G401 (cell line): ENCODE data around the gene APOL2. TPM values are rescaled to one million over a fixed set of nuclear protein-coding genes. Genes with fewer than 3 reads are reported as not detected.
A peak's percentile ranks its signal among the peaks of the same experiment; 100 is the strongest.
"Not testable (repeated sequence)": the region's sequence is repeated elsewhere in the genome, so short reads cannot be mapped to it uniquely, and the experiment has no call there.

Experiments
- DNase-seq: peaks from one replicate; pipeline ENCODE4 v3.0.0-alpha.2; 2015; ENCODE audit warnings: low spot score
- in situ Hi-C: cut with HindIII; loops from 2 replicates; pipeline ENCODE4 v1.10.0; 2016; ENCODE audit warnings: low sequenced_read_pairs, mixed read lengths
- total RNA-seq: library from RNA; depleted of rRNA; stranded (reverse); fragments of >200 nt; shearing (Covaris generic); gene quantifications from 2 replicates; pipeline ENCODE4 v1.2.3, GENCODE V29; 2014; rRNA removed

Gene APOL2
- 22.8 and 33.5 TPM in 2 replicates for total RNA-seq

GRCh38 chr22:36239401-36240171, at the start of gene APOL2:
Gene APOL2, minus strand, starts transcription at chr22:36239527. Its CDS starts 6,365 bp downstream, at chr22:36233162.
- in situ Hi-C loops = no loop called here

GRCh38 chr22:36288571-36289405, 49.5 kb upstream of the APOL2 start:
- in situ Hi-C loops = no loop called here

More at GRCh38 chr22:36239401-36240171, at the start of gene APOL2:
- DNase-seq = peak; percentile 93

GRCh38 chr22:36287881-36288515, 48.7 kb upstream of the APOL2 start:
- in situ Hi-C loops = no loop called here
- DNase-seq = no peak

More at GRCh38 chr22:36288571-36289405, 49.5 kb upstream of the APOL2 start:
- no peak for DNase-seq

GRCh38 chr22:36286096-36286957, 47.0 kb upstream of the APOL2 start:
- DNase-seq = peak; percentile 91

GRCh38 chr22:36285545-36285944, 46.2 kb upstream of the APOL2 start:
- peak; percentile 43 for DNase-seq
- in situ Hi-C loops = no loop called here

More at GRCh38 chr22:36286096-36286957, 47.0 kb upstream of the APOL2 start:
- in situ Hi-C loops = no loop called here

- DNase-seq = no peak
- in situ Hi-C loops = no loop called here
Observed at GRCh38 chr22:36285017-36285416, 45.7 kb upstream of the APOL2 start.

GRCh38 chr22:36284171-36284571, 44.8 kb upstream of the APOL2 start:
- DNase-seq = no peak
- in situ Hi-C loops = no loop called here

GRCh38 chr22:36282328-36282831, 43.1 kb upstream of the APOL2 start:
- in situ Hi-C loops = no loop called here
- no peak for DNase-seq

GRCh38 chr22:36281781-36282327, 42.5 kb upstream of the APOL2 start:
- DNase-seq = no peak
- in situ Hi-C loops = no loop called here

- no peak for DNase-seq
- in situ Hi-C loops = no loop called here
Observed at GRCh38 chr22:36280379-36280778, 41.1 kb upstream of the APOL2 start.

- DNase-seq = no peak
- in situ Hi-C loops = no loop called here
Observed at GRCh38 chr22:36279219-36279666, 39.9 kb upstream of the APOL2 start.

GRCh38 chr22:36277482-36278291, 38.4 kb upstream of the APOL2 start:
- peak; percentile 73 for DNase-seq
- in situ Hi-C loops = no loop called here

- in situ Hi-C loops = no loop called here
Observed at GRCh38 chr22:36274531-36274930, 35.2 kb upstream of the APOL2 start.

GRCh38 chr22:36271951-36272350, 32.6 kb upstream of the APOL2 start:
- DNase-seq, in situ Hi-C loops: not testable (repeated sequence)

More at GRCh38 chr22:36274531-36274930, 35.2 kb upstream of the APOL2 start:
- DNase-seq = no peak

- in situ Hi-C loops, DNase-seq: not testable (repeated sequence)
Observed at GRCh38 chr22:36271231-36271630, 31.9 kb upstream of the APOL2 start.

GRCh38 chr22:36267896-36268485, 28.7 kb upstream of the APOL2 start:
- DNase-seq = no peak
- in situ Hi-C loops = no loop called here

- DNase-seq = no peak
Observed at GRCh38 chr22:36267058-36267457, 27.7 kb upstream of the APOL2 start.

More at GRCh38 chr22:36267058-36267457, 27.7 kb upstream of the APOL2 start:
- in situ Hi-C loops = no loop called here
